ENCODE data around the gene EFCAB8. TPM values are rescaled to one million over a fixed set of nuclear protein-coding genes. Genes with fewer than 3 reads are reported as not detected.

EFCAB8 gene
- total RNA-seq, 1 donor from 2014 or later, result 0.41 TPM

DNA sequence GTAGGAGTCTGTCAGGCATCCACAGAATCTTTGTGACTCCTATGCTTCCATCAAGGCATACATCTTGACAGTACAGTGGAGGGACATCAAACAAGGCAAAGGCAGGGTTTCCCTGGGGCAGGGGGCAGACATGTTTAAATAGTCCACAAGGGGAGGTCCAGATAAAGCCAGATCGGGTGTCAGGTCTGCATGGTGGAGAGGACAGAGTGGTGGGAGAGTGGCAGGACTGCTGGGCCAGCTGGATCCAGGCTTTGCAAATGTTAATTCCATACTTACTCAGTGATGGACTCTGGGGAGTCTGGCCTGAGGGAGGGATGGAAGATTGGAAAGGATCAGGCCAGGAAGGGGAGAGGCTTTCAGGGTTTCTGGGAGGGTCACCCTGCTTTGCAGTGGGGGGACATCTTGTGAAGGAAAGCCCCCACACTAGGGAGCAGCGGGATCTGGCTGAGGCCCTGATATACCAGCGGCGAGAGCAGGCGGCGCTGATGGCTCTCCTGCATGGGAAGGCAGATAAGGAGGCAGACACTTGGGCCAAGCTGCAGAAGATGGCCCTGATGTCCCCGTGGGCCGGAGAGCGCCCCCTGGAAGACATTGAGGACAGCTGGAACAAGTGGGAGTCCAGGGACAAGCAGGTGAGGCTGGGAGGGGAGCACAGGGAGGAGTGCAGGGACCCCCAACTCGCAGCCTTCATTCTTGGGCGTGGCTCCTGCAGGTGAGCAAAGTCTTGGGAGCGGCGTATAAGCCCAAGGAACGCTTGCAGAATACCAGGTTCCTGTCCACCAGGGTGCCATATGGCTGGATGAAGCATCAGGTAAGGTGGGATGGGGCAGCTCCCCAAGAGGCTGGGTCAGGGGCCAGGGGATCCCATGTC, 100.9 kb downstream of the EFCAB8 start:
- TF ChIP-seq, protein P1, sequence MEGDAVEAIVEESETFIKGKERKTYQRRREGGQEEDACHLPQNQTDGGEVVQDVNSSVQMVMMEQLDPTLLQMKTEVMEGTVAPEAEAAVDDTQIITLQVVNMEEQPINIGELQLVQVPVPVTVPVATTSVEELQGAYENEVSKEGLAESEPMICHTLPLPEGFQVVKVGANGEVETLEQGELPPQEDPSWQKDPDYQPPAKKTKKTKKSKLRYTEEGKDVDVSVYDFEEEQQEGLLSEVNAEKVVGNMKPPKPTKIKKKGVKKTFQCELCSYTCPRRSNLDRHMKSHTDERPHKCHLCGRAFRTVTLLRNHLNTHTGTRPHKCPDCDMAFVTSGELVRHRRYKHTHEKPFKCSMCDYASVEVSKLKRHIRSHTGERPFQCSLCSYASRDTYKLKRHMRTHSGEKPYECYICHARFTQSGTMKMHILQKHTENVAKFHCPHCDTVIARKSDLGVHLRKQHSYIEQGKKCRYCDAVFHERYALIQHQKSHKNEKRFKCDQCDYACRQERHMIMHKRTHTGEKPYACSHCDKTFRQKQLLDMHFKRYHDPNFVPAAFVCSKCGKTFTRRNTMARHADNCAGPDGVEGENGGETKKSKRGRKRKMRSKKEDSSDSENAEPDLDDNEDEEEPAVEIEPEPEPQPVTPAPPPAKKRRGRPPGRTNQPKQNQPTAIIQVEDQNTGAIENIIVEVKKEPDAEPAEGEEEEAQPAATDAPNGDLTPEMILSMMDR (IDR thresholded peaks at IDR 0.05; ENCODE audit: insufficient read depth, low read depth, low read length), result no peak
- no peak for TF ChIP-seq EZH2 (IDR thresholded peaks at IDR 0.05; ENCODE audit: insufficient read depth, low read length)
- DNase-seq (ENCODE audit: low read depth), result no peak
- FAIRE-seq, result no peak
- Mint-ChIP-seq H3K4me3 (ENCODE audit: unreplicated experiment) (no peak overlapping the region), H3K27me3 (ENCODE audit: low read depth, unreplicated experiment) (peaks cover 37% of the 10 kb centered on the region), H3K9me3 (ENCODE audit: unreplicated experiment) (peaks cover 25% of the 10 kb centered on the region), H3K36me3 (ENCODE audit: low read depth, unreplicated experiment) (no peaks in the 10 kb centered on the region), H3K27ac (ENCODE audit: unreplicated experiment) (no peak overlapping the region), H3K4me1 (ENCODE audit: low read depth, unreplicated experiment) (no peaks in the 10 kb centered on the region)
- no peaks in the 10 kb centered on the region for H3K27me3 ChIP-seq (ENCODE audit: insufficient read depth, low read length)
- H3K9me3 ChIP-seq (ENCODE audit: insufficient read depth, low read depth, low read length), result peaks cover 3% of the 10 kb centered on the region
- no peak overlapping the region for H3K9ac ChIP-seq (ENCODE audit: low read length)
- no peak overlapping the region for H3K27ac ChIP-seq (ENCODE audit: low read depth, low read length)
- no peaks in the 10 kb centered on the region for H3K4me1 ChIP-seq (ENCODE audit: insufficient read depth, low read length)
- H2AFZ ChIP-seq (ENCODE audit: low read depth, low read length), result no peak overlapping the region
- H4K20me1 ChIP-seq (ENCODE audit: insufficient read depth, low read length), result no peaks in the 10 kb centered on the region
- no peak overlapping the region for H3K4me2 ChIP-seq (ENCODE audit: low read length)
- no peaks in the 10 kb centered on the region for H3K79me2 ChIP-seq (ENCODE audit: insufficient read depth, low read length)
- no peak overlapping the region for H3K4me3 ChIP-seq (ENCODE audit: insufficient read depth, low read depth, low read length)
- H3K36me3 ChIP-seq (ENCODE audit: insufficient read depth, low read length), result no peaks in the 10 kb centered on the region

DNA sequence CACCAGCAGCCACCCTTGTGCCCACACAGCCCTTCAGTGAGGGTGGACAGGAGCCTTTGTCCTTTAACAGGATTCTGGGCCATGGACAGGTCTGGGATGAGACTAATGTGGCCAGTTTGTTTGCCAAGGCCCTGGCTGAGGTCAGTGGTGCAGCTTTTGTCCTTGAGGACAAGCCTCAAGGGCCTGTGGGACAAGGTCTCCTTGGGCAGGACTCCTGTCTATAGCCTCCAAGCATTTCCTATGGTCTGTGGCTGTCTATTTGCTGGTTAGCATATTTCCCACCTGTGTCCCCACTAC, 101.4 kb downstream of the EFCAB8 start:
- H3K4me3 ChIP-seq (ENCODE audit: insufficient read depth, low read depth, low read length), result no peak overlapping the region
- H4K20me1 ChIP-seq (ENCODE audit: insufficient read depth, low read length), result no peaks in the 10 kb centered on the region
- H3K27ac Mint-ChIP-seq (ENCODE audit: unreplicated experiment), result no peak overlapping the region
- H3K27ac ChIP-seq (ENCODE audit: low read depth, low read length), result no peak overlapping the region
- no peak overlapping the region for H3K9ac ChIP-seq (ENCODE audit: low read length)
- H3K9me3 ChIP-seq (ENCODE audit: insufficient read depth, low read depth, low read length), result peaks cover 3% of the 10 kb centered on the region
- H2AFZ ChIP-seq (ENCODE audit: low read depth, low read length), result no peak overlapping the region
- no peak overlapping the region for H3K4me3 Mint-ChIP-seq (ENCODE audit: unreplicated experiment)
- no peaks in the 10 kb centered on the region for H3K27me3 ChIP-seq (ENCODE audit: insufficient read depth, low read length)
- no peaks in the 10 kb centered on the region for H3K79me2 ChIP-seq (ENCODE audit: insufficient read depth, low read length)
- no peaks in the 10 kb centered on the region for H3K36me3 Mint-ChIP-seq (ENCODE audit: low read depth, unreplicated experiment)
- TF ChIP-seq, protein P1 (IDR thresholded peaks at IDR 0.05; ENCODE audit: insufficient read depth, low read depth, low read length), result no peak
- no peak for TF ChIP-seq EZH2 (IDR thresholded peaks at IDR 0.05; ENCODE audit: insufficient read depth, low read length)
- peaks cover 25% of the 10 kb centered on the region for H3K9me3 Mint-ChIP-seq (ENCODE audit: unreplicated experiment)
- no peaks in the 10 kb centered on the region for H3K4me1 ChIP-seq (ENCODE audit: insufficient read depth, low read length)
- no peaks in the 10 kb centered on the region for H3K4me1 Mint-ChIP-seq (ENCODE audit: low read depth, unreplicated experiment)
- DNase-seq (ENCODE audit: low read depth) (no peak), FAIRE-seq (no peak)
- no peak overlapping the region for H3K4me2 ChIP-seq (ENCODE audit: low read length)
- H3K27me3 Mint-ChIP-seq (ENCODE audit: low read depth, unreplicated experiment), result peaks cover 35% of the 10 kb centered on the region
- no peaks in the 10 kb centered on the region for H3K36me3 ChIP-seq (ENCODE audit: insufficient read depth, low read length)

Data from astrocyte (in vitro differentiated cells and primary cell).